ENCODE measurements around the gene TAPT1. TPM values are rescaled to one million over a fixed set of nuclear protein-coding genes. Genes with fewer than 3 reads are reported as not detected.

The TAPT1 gene
- total and polyA plus RNA-seq, 2 donors (not counting 3 experiments of a cell fraction or from before 2014, with no cell fraction given) = 6.9 to 17.5 TPM

DNA sequence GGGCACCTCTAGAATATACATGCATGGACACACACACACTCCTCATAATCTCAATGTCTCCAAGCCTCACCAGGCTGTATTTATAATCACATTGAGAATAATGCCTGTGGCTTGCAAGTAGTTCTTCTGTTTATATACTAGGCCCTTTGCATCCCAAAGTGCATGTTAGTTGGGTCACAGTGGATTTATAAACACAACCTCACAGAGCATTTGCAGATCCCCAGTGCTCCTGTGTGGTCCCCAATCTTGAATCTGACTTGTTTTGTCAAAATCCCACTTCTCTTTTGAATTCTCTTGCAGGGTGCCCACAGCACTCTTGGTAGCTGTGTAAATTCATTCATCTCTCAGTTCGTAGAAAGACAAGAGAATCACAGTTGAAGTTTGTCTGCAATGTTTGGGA lies 92.9 kb downstream of the TAPT1 start:
- H3K9me1 ChIP-seq (replicated peaks; ENCODE audit: control insufficient read depth, extremely low read depth, insufficient read depth, low read length) = no peaks in the 10 kb centered on the region
- H3K4me3 ChIP-seq (replicated peaks in 1 of 3; ENCODE audit: insufficient read depth in 1 of 3, low read depth in 1 of 3, low read length in 3 of 3) = no peak overlapping the region
- intact Hi-C loops (cut with micrococcal nuclease) (no loop called here), dilution Hi-C loops (cut with MboI; ENCODE audit: extremely low pct_ligation_motif_present, low sequenced_read_pairs) (no loop called here)
- H3K9ac ChIP-seq (replicated peaks; ENCODE audit: extremely low read depth, insufficient read depth, low read length) = no peak overlapping the region
- no peaks in the 10 kb centered on the region for H3K4me1 ChIP-seq (ENCODE audit: control insufficient read depth, extremely low read depth, insufficient read depth, low read length)
- no peak overlapping the region for H3K27ac ChIP-seq (ENCODE audit: insufficient read depth, low read depth, low read length)
- H3K79me2 ChIP-seq (ENCODE audit: control insufficient read depth, insufficient read depth, low read length) = no peaks in the 10 kb centered on the region
- POLR2A ChIA-PET = no interaction called here
- DNase-seq (ENCODE audit: low read depth, low spot score) (no peak), FAIRE-seq (no peak)
- no peaks in the 10 kb centered on the region for H3K36me3 ChIP-seq (ENCODE audit: control insufficient read depth in 2 of 2, extremely low read depth in 1 of 2, insufficient read depth in 2 of 2, low read length in 2 of 2)
- no peak overlapping the region for H3K4me2 ChIP-seq (ENCODE audit: insufficient read depth, low read length)
- H4K20me1 ChIP-seq (replicated peaks; ENCODE audit: control insufficient read depth, extremely low read depth, insufficient read depth, low read length) = no peaks in the 10 kb centered on the region
- no peaks in the 10 kb centered on the region for H3K9me3 ChIP-seq (replicated peaks; ENCODE audit: control insufficient read depth, insufficient read depth, low read length)
- H3K27me3 ChIP-seq (ENCODE audit: control insufficient read depth in 2 of 2, insufficient read depth in 2 of 2, low read length in 2 of 2) = peaks cover 0 to 6% of the 10 kb centered on the region in 2 experiments
- TF ChIP-seq EZH2 (IDR thresholded peaks at IDR 0.05; ENCODE audit: borderline replicate concordance, low read depth, low read length, severe bottlenecking) (no peak), POLR2AphosphoS5 (IDR thresholded peaks at IDR 0.05; ENCODE audit: insufficient read depth, low read depth, low read length) (no peak), JUN (IDR thresholded peaks at IDR 0.05; ENCODE audit: borderline replicate concordance, insufficient read depth, insufficient read length, low read depth) (no peak), GATA2 (IDR thresholded peaks at IDR 0.05; ENCODE audit: insufficient read depth, insufficient read length, low read depth, low read length) (no peak), POLR2A (IDR thresholded peaks at IDR 0.05; ENCODE audit: low read depth, low read length) (no peak), MYC (IDR thresholded peaks at IDR 0.05; ENCODE audit: low read depth, low read length) (no peak), CTCF (IDR thresholded peaks at IDR 0.05; ENCODE audit: extremely low read depth in 1 of 2, insufficient read depth in 1 of 2, low read depth in 1 of 2, low read length in 2 of 2) (no peak), FOS (IDR thresholded peaks at IDR 0.05; ENCODE audit: borderline replicate concordance, insufficient read depth, low read length) (no peak)
- TF ChIP-seq, protein P1, sequence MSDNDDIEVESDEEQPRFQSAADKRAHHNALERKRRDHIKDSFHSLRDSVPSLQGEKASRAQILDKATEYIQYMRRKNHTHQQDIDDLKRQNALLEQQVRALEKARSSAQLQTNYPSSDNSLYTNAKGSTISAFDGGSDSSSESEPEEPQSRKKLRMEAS (IDR thresholded peaks at IDR 0.05; ENCODE audit: insufficient read depth, insufficient read length) = no peak
- no peak overlapping the region for H2AFZ ChIP-seq (ENCODE audit: low read depth, low read length)
- CTCF ChIA-PET = no interaction called here
- no TSS peak for BruUV-seq (replicated peaks)
